ENCODE data around the gene PPEF1. TPM values are rescaled to one million over a fixed set of nuclear protein-coding genes. Genes with fewer than 3 reads are reported as not detected.

PPEF1 gene
- total RNA-seq, 1 experiment from 2014 or later: not detected

- CTCF ChIA-PET: no interaction called here
- no peak for ATAC-seq
Measured at GRCh38 chrX:18692541-18692940, 14.9 kb upstream of the PPEF1 start.

DNA sequence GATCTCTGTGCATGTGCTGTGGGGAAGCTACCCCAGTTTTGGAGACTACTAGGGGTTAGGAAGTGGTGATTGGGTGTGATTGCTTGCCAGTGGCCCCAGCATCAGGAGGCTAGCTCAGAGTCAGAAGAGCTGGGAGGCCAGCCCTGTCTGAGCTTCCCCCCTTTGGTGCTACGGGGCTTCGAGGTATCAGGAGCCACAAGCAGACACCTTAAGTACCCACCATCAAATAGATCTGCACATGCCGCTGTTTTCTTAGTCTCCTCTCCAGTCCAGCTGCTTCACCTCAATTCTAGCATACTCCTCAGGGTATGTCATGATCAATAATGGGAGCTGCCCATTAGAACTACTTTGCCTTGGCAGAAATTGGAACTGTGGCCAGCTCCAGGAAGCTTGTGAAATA lies 10.8 kb upstream of the PPEF1 start:
- Histone ChIP-seq H3K9me3 (ENCODE audit: low read length) (no peaks in the 10 kb centered on the region), H3K79me2 (ENCODE audit: low read length) (no peaks in the 10 kb centered on the region), H3K4me3 (ENCODE audit: low read length) (no peak overlapping the region), H3K27me3 (ENCODE audit: low read length) (no peaks in the 10 kb centered on the region), H3K9me2 (replicated peaks; ENCODE audit: low read length) (no peaks in the 10 kb centered on the region), H3K4me1 (ENCODE audit: insufficient read depth, low read length) (peaks cover 5% of the 10 kb centered on the region), H2AFZ (ENCODE audit: low read length) (no peak overlapping the region), H3F3A (ENCODE audit: low read length, unreplicated experiment) (no peaks in the 10 kb centered on the region), H3K4me2 (ENCODE audit: low read length) (no peak overlapping the region), H3K27ac (ENCODE audit: low read length) (no peak overlapping the region), H3K9ac (ENCODE audit: low read length) (no peak overlapping the region), H3K36me3 (ENCODE audit: low read depth, low read length) (no peaks in the 10 kb centered on the region), H4K20me1 (ENCODE audit: low read length) (no peaks in the 10 kb centered on the region)
- no peak for ATAC-seq
- ChIA-PET POLR2A (ENCODE audit: unreplicated experiment) (interaction anchor here (0.6 kb wide), 1 partner anchor 131 kb away, joined by 4 read pairs; no protein-coding TSS in a partner anchor), CTCF (no interaction called here)
- no peak for TF ChIP-seq CTCF (conservative IDR thresholded peaks at IDR 0.05; ENCODE audit: low read depth, low read length)
- no peak for TF ChIP-seq EZH2 (IDR thresholded peaks at IDR 0.05; ENCODE audit: low read length, unreplicated experiment)
- no peak for TF ChIP-seq EZH2phosphoT487 (IDR thresholded peaks at IDR 0.05; ENCODE audit: borderline replicate concordance, low read length)
- intact Hi-C loops (cut with micrococcal nuclease): no loop called here
- DNase-seq: no peak
- BruUV-seq (replicated peaks): no TSS peak

More at GRCh38 chrX:18692541-18692940, 14.9 kb upstream of the PPEF1 start:
- no peak for DNase-seq
- Histone ChIP-seq H2AFZ (ENCODE audit: low read length) (no peak overlapping the region), H3K9me3 (ENCODE audit: low read length) (no peaks in the 10 kb centered on the region), H4K20me1 (ENCODE audit: low read length) (no peaks in the 10 kb centered on the region), H3K4me3 (ENCODE audit: low read length) (no peak overlapping the region), H3K27me3 (ENCODE audit: low read length) (no peaks in the 10 kb centered on the region), H3K9me2 (replicated peaks; ENCODE audit: low read length) (no peaks in the 10 kb centered on the region), H3K79me2 (ENCODE audit: low read length) (no peaks in the 10 kb centered on the region), H3K4me2 (ENCODE audit: low read length) (no peak overlapping the region), H3K9ac (ENCODE audit: low read length) (no peak overlapping the region), H3K4me1 (ENCODE audit: insufficient read depth, low read length) (no peaks in the 10 kb centered on the region), H3K27ac (ENCODE audit: low read length) (no peak overlapping the region), H3K36me3 (ENCODE audit: low read depth, low read length) (no peaks in the 10 kb centered on the region), H3F3A (ENCODE audit: low read length, unreplicated experiment) (no peaks in the 10 kb centered on the region)
- TF ChIP-seq EZH2 (IDR thresholded peaks at IDR 0.05; ENCODE audit: low read length, unreplicated experiment): no peak
- TF ChIP-seq CTCF (conservative IDR thresholded peaks at IDR 0.05; ENCODE audit: low read depth, low read length): no peak
- no peak for TF ChIP-seq EZH2phosphoT487 (IDR thresholded peaks at IDR 0.05; ENCODE audit: borderline replicate concordance, low read length)
- BruUV-seq (replicated peaks): no TSS peak
- intact Hi-C loops (cut with micrococcal nuclease): no loop called here
- POLR2A ChIA-PET (ENCODE audit: unreplicated experiment): no interaction called here

- CTCF ChIA-PET: no interaction called here
- H3K79me2 ChIP-seq (ENCODE audit: low read length): no peaks in the 10 kb centered on the region
- H3K36me3 ChIP-seq (ENCODE audit: low read depth, low read length): no peaks in the 10 kb centered on the region
- intact Hi-C loops (cut with micrococcal nuclease): no loop called here
- H4K20me1 ChIP-seq (ENCODE audit: low read length): no peaks in the 10 kb centered on the region
- H3K4me2 ChIP-seq (ENCODE audit: low read length): no peak overlapping the region
- no peaks in the 10 kb centered on the region for H3K9me3 ChIP-seq (ENCODE audit: low read length)
- no peak overlapping the region for H3K27ac ChIP-seq (ENCODE audit: low read length)
- H2AFZ ChIP-seq (ENCODE audit: low read length): no peak overlapping the region
- BruUV-seq (replicated peaks): no TSS peak
- H3F3A ChIP-seq (ENCODE audit: low read length, unreplicated experiment): no peaks in the 10 kb centered on the region
- DNase-seq (no peak), ATAC-seq (no peak)
- no peaks in the 10 kb centered on the region for H3K9me2 ChIP-seq (replicated peaks; ENCODE audit: low read length)
- H3K4me1 ChIP-seq (ENCODE audit: insufficient read depth, low read length): peaks cover 21% of the 10 kb centered on the region
- no peak overlapping the region for H3K9ac ChIP-seq (ENCODE audit: low read length)
- POLR2A ChIA-PET (ENCODE audit: unreplicated experiment): no interaction called here
- no peaks in the 10 kb centered on the region for H3K27me3 ChIP-seq (ENCODE audit: low read length)
- H3K4me3 ChIP-seq (ENCODE audit: low read length): no peak overlapping the region
- no peak for TF ChIP-seq CTCF (conservative IDR thresholded peaks at IDR 0.05; ENCODE audit: low read depth, low read length)
Measured at GRCh38 chrX:18698737-18699650, 8.5 kb upstream of the PPEF1 start.

All from PC-3 (cell line).